OCI-LY7 (cell line): Measurements from ENCODE around the gene HS6ST3. TPM values are rescaled to one million over a fixed set of nuclear protein-coding genes. Genes with fewer than 3 reads are reported as not detected.

Source experiments
- BruUV-seq: library from RNA; stranded (reverse); fragments of 400-500 nt; replicated peaks from 2 replicates; lab custom pipeline; 2021; lab: Mats Ljungman, UMichigan
- CTCF ChIA-PET: fragments of 300-600 bp; sonication (Branson Sonifier 250); formaldehyde crosslinking; loops from one replicate; lab custom pipeline; 2022; ENCODE audit warnings: antibody characterized with exemption; ENCODE audit not compliant: unreplicated experiment; lab: Charles Lee
- POLR2A ChIA-PET: fragments of 300-600 bp; sonication (Branson Sonifier 250); formaldehyde crosslinking; loops from one replicate; lab custom pipeline; 2022; ENCODE audit warnings: antibody characterized with exemption; lab: Charles Lee
- DNase-seq: peaks from one replicate; pipeline ENCODE4 v3.0.0-alpha.2; 2015; ENCODE audit warnings: low spot score
- H2AFZ ChIP-seq: fragments of 200-600 bp; sonication (generic), shearing (Covaris generic); 2 replicates; pipeline ENCODE4 v1.6.1; 2014; ENCODE audit warnings: mild to moderate bottlenecking, antibody characterized with exemption, low read length, moderate library complexity
- H3K27ac ChIP-seq: fragments of 200-600 bp; sonication (generic); 2 replicates; pipeline ENCODE4 v1.5.1; 2014; ENCODE audit warnings: mixed run types, low read depth, mild to moderate bottlenecking, moderate library complexity, low read length, inconsistent platforms; ENCODE audit not compliant: poor library complexity, severe bottlenecking
- H3K36me3 ChIP-seq: fragments of 200-600 bp; sonication (generic); 2 replicates; pipeline ENCODE4 v1.6.1; 2014; ENCODE audit warnings: mild to moderate bottlenecking, antibody characterized with exemption, low read length, moderate library complexity, mixed read lengths; ENCODE audit not compliant: insufficient read depth
- H3K4me1 ChIP-seq: fragments of 200-600 bp; sonication (generic); 2 replicates; pipeline ENCODE4 v1.5.1; 2014; ENCODE audit warnings: mild to moderate bottlenecking, low read length; ENCODE audit not compliant: insufficient read depth, poor library complexity, severe bottlenecking
- H3K4me2 ChIP-seq: fragments of 200-600 bp; sonication (generic); 2 replicates; pipeline ENCODE4 v1.6.1; 2014; ENCODE audit warnings: mild to moderate bottlenecking, low read length
- H3K4me3 ChIP-seq: fragments of 200-600 bp; sonication (generic); 2 replicates; pipeline ENCODE4 v1.5.1; 2014; ENCODE audit warnings: mild to moderate bottlenecking, low read depth, low read length; ENCODE audit not compliant: poor library complexity, severe bottlenecking
- H3K79me2 ChIP-seq: fragments of 200-600 bp; sonication (generic); 2 replicates; pipeline ENCODE4 v1.6.1; 2016; ENCODE audit warnings: low read depth, mild to moderate bottlenecking, low read length, moderate library complexity, mixed read lengths; ENCODE audit not compliant: insufficient read depth
- H3K9me2 ChIP-seq: fragments of 200-600 bp; sonication (generic); 2 replicates; pipeline ENCODE4 v1.6.1; 2016; ENCODE audit warnings: mild to moderate bottlenecking, low read length, mixed read lengths; ENCODE audit not compliant: insufficient read depth
- H3K9me3 ChIP-seq: fragments of 200-600 bp; sonication (generic); 2 replicates; pipeline ENCODE4 v1.6.1; 2014; ENCODE audit warnings: mild to moderate bottlenecking, mixed run types, low read length, mixed read lengths
- H4K20me1 ChIP-seq: fragments of 200-600 bp; sonication (generic); 2 replicates; pipeline ENCODE4 v1.6.1; 2014; ENCODE audit warnings: mild to moderate bottlenecking, antibody characterized with exemption, low read length, moderate library complexity, mixed read lengths; ENCODE audit not compliant: insufficient read depth
- CTCF ChIP-seq: fragments of 200-600 bp; sonication (generic); conservative IDR thresholded peaks from 2 replicates; pipeline ENCODE4 v1.5.1; 2014; ENCODE audit warnings: mild to moderate bottlenecking, antibody characterized with exemption, low read length, moderate library complexity, mixed read lengths
- EZH2phosphoT487 ChIP-seq: fragments of 200-600 bp; sonication (generic); IDR thresholded peaks from 2 replicates; pipeline ENCODE4 v1.6.1; 2018; ENCODE audit warnings: low read depth, borderline replicate concordance, mild to moderate bottlenecking, mixed run types, antibody characterized with exemption, low read length, moderate library complexity, mixed read lengths
- intact Hi-C: fragments of 100-400 bp; cut with micrococcal nuclease; formaldehyde crosslinking; loops from one replicate; pipeline ENCODE4 v1.10.0; 2022; ENCODE audit not compliant: unreplicated experiment
- total RNA-seq, 2 experiments: library from RNA; depleted of rRNA in 1 of 2; stranded (reverse); fragments of >200 nt in 1 of 2; shearing (Covaris generic) in 1 of 2; gene quantifications; 2 replicates each; pipeline ENCODE4 v1.2.3, GENCODE V29; 2014 to 2022

The HS6ST3 gene
- total RNA-seq, 2 experiments from 2014 or later, result not detected

GRCh38 chr13:96707146-96707545 lies 617.2 kb downstream of the HS6ST3 start:
- H3K4me2 ChIP-seq, result no peak overlapping the region
- H3K27ac ChIP-seq, result no peak overlapping the region
- H3K9me2 ChIP-seq, result no peaks in the 10 kb centered on the region
- no peak for DNase-seq
- intact Hi-C loops, result no loop called here
- no peaks in the 10 kb centered on the region for H3K36me3 ChIP-seq
- H4K20me1 ChIP-seq, result no peaks in the 10 kb centered on the region
- POLR2A ChIA-PET, result no interaction called here
- no peak for TF ChIP-seq CTCF
- no peak for TF ChIP-seq EZH2phosphoT487
- no TSS peak for BruUV-seq
- no peaks in the 10 kb centered on the region for H3K9me3 ChIP-seq
- H2AFZ ChIP-seq, result no peak overlapping the region
- CTCF ChIA-PET, result no interaction called here
- no peaks in the 10 kb centered on the region for H3K79me2 ChIP-seq
- no peak overlapping the region for H3K4me3 ChIP-seq
- no peaks in the 10 kb centered on the region for H3K4me1 ChIP-seq

GRCh38 chr13:96710166-96710862 lies 620.4 kb downstream of the HS6ST3 start:
- Histone ChIP-seq H2AFZ (no peak overlapping the region), H3K4me1 (no peaks in the 10 kb centered on the region), H3K4me3 (no peak overlapping the region), H3K79me2 (no peaks in the 10 kb centered on the region), H3K4me2 (no peak overlapping the region), H3K9me2 (no peaks in the 10 kb centered on the region), H3K36me3 (no peaks in the 10 kb centered on the region), H4K20me1 (no peaks in the 10 kb centered on the region), H3K9me3 (no peaks in the 10 kb centered on the region), H3K27ac (no peak overlapping the region)
- intact Hi-C loops, result no loop called here
- CTCF ChIA-PET, result no interaction called here
- DNase-seq, result no peak
- TF ChIP-seq CTCF (no peak), EZH2phosphoT487 (no peak)
- no TSS peak for BruUV-seq
- POLR2A ChIA-PET, result no interaction called here

- no TSS peak for BruUV-seq
- no peaks in the 10 kb centered on the region for H3K79me2 ChIP-seq
- ChIA-PET POLR2A (interaction anchor here (0.6 kb wide), 1 partner anchor 263 kb away, joined by 4 read pairs; no protein-coding TSS in a partner anchor), CTCF (no interaction called here)
- no peak overlapping the region for H2AFZ ChIP-seq
- no peak overlapping the region for H3K4me3 ChIP-seq
- no peak overlapping the region for H3K27ac ChIP-seq
- no peak overlapping the region for H3K4me2 ChIP-seq
- TF ChIP-seq CTCF, result no peak
- TF ChIP-seq EZH2phosphoT487, result no peak
- DNase-seq, result no peak
- intact Hi-C loops, result no loop called here
- no peaks in the 10 kb centered on the region for H3K36me3 ChIP-seq
- H3K9me3 ChIP-seq, result no peaks in the 10 kb centered on the region
- H3K4me1 ChIP-seq, result no peaks in the 10 kb centered on the region
- H3K9me2 ChIP-seq, result no peaks in the 10 kb centered on the region
- H4K20me1 ChIP-seq, result no peaks in the 10 kb centered on the region
Observed at GRCh38 chr13:96720446-96720845, 630.5 kb downstream of the HS6ST3 start.
